ENCODE measurements around the gene KCNQ4.

The KCNQ4 gene

DNA sequence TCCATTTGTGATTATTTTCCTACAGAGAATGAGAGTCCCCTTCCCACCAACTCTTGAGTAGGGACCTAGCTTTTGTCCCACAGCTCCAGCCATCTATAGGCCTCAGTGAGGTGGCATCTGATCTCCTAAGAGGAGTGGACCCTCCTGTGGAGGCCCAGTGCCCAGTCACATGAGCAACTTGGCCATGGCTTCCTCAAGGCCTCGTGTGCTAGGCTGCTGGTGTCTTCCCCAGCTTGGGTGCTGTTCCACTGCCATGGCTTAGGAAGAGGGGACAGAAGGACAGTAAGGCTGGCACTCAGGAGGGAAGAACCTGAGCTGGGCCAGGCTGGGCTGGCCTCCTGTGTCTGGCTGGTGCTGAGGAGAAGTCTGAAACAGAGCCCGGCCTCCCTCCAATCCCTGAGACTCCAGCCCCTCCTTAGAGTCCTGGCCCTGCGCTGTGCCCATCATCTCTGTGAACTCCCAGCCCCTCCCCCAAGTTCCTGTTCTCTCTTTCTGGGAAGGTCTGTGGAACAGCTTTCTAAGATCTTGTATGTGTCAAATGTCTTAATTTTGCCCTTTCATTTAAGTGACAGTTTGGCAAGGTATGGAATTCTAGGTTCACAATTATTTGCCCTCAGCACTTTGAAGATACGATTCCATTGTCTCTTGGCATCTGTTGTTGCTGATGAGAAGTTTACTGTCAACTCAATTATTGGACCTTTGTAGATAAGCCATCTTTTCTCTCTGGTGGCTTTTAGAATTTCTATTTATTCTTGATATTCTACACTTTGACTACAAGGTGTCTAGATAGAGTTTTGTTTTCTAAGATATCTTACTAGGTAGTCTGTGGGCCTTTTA, 7.1 kb upstream of the KCNQ4 start:
- no peak for FAIRE-seq

DNA sequence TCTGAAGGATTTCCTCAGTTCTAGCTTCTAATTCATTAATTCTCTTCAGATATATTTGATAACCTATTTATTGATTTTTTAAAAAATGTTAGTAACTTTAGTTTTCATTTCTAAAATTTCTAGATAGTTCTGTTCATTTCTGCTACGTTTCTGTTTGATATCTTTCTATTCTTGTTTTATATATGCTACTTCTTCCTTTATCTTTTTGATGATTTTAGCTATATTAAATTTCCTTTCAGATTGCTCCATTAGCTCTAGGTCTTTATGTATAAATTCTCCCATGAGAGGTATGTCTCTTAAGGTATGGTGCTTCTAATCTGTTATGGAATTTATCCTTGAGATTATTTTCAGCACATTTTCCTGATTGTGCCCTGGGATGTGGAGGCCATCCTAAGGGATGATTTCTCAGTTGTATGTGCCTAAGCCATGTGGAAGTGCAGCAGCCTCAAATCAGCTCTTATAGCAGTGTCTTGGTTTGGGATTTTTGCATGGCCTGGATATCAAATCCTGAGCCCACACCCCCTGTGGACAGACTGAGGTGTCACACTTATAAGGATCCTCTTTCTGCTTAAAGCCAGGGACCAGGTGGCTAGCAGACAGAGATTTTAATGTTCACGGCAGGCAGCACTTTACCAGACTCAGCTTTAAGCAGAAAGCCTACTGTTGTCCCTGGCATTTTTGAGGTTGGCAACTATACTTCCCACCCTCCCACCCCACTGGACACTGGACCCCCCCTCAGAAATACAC, 6.2 kb upstream of the KCNQ4 start:
- DNase-seq (ENCODE audit: insufficient read length, low spot score) (no peak), FAIRE-seq (no peak)

More for the DNA sequence above, 7.1 kb upstream of the KCNQ4 start:
- no peak for DNase-seq (ENCODE audit: insufficient read length, low spot score)

DNA sequence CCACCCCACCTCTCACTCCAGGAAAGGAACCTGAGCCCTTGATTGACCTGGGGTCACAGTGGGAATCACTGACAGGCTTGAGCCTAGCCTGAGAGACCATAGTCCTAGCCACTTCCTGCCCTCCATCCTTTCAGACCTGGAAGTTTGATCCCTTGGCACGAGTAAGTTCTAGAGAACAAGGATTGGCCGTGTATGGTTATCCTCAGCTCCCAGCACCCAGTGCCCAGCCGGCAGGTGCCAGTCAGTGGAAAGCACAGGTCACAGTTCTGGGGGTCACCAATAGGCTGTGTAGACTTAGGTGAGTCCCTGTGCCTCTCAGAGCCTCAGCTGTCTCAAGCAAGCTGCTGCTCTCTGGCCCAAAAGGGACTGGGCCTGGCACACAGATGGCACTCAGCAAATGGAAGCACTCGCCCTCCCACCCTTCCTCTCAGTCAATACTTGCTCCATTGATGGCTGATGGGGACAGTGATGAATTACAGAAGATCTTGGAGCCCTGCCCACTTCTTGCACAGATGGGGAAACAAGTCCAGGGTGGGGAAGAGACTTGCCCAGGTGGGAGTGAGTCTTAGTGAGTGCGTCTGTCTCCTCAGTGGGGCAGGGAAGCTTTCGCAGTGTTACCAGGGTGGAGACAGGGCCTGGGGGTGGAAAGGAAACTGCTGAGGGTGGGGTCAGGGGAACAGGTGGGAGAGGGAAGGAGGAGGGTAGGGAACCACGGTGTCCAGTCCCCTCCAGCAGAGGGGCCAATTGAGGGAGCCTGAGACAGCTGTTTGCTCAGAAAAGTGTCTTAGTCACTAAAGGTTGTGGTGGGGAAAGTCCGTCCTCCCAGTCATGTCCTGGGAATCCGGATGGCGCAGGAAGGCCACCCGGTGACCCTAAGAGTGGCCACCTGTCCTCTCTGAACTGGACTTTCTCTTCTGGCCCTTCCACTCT, 2.6 kb upstream of the KCNQ4 start:
- FAIRE-seq (no peak), DNase-seq (ENCODE audit: insufficient read length, low spot score) (no peak)

DNA sequence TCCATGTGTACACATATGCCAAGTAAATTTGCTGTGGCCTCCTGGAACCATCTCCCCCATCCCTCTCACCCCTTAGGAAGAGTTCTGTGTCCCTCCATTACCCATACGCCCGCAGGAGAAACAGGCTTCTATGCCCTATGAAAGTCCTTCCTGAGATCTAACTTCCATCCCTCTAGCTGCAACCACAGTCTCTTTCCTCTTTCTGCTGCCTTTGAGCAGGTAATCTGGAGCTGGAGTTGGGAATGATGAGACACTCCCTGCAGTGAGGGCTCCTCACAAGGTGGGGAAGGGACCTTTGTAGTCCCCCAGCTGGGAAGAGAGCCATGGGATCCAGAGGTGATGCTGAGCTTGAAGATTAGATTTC, 2.0 kb upstream of the KCNQ4 start:
- FAIRE-seq (no peak), DNase-seq (ENCODE audit: insufficient read length, low spot score) (no peak)

DNA sequence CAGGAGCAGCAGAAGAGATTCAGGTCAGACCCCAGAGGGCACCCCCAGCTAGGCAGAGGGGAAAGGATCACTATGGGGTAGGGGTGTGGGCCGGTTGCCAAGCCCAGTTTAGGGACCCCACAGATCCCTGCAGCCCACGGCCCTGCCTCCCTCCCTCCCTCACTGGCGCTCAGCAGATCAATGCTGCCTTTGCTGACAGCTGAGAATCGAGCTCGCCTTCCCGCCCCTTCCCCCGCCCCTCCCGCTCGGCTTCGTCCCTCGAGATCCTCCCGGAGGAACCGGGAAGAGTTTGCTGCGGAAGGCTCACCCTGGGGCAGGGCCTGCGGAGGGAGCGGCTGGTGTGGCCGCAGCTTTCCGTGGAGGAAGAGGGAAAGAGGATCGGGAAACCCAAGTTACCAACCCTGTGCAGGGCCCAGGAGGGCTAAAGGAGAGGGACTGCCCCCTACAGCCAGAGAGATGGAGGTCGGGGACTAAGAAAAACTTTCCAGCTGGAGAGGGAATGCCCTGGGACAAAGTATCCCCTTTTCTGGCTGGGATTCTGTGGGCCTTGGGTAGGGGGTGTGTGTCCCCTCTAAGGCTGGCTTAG, 1.1 kb upstream of the KCNQ4 start:
- no peak for FAIRE-seq
- DNase-seq (ENCODE audit: insufficient read length, low spot score): no peak

DNA sequence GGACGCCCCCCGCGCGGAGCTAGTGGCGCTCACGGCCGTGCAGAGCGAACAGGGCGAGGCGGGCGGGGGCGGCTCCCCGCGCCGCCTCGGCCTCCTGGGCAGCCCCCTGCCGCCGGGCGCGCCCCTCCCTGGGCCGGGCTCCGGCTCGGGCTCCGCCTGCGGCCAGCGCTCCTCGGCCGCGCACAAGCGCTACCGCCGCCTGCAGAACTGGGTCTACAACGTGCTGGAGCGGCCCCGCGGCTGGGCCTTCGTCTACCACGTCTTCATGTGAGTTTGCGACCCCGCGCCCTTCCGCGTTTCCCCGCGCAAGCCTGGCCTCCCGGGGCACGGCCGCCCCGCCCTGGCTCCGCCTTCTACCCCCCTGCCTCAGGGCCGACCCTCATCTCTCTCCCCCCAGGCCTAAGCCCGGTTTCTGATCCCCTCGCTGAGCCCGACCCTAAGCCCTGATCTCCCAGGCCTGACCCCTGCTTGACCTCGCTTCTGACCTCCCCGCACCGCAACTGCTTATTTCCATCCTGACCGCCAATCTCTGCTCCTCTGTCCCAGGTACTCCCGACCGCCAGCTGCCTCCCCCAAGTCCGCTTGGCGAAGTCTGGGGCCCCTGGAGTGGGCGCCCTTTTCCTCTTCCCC, 669 bp downstream of the KCNQ4 start:
- DNase-seq (ENCODE audit: insufficient read length, low spot score) (no peak), FAIRE-seq (no peak)

DNA sequence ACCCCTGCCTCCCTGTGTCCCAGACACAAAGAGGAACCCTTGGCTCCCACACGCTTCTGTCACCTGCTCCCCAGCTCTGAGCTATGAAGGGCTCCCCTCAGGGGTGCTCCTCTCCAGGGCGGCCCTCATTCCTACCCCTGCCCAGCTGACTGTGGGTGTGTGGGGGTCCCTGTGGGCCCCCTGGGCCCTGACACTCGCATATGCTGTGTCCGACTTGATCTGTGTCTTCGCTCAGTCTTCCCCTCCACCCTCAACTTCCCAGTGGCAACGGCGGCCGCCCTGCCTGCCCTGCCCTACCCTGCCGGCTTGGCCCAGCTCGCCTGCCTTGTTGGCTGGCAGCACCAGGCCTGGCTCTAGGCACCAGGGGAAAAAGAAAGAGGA, 1.2 kb downstream of the KCNQ4 start:
- DNase-seq (ENCODE audit: insufficient read length, low spot score) (no peak), FAIRE-seq (no peak)

DNA sequence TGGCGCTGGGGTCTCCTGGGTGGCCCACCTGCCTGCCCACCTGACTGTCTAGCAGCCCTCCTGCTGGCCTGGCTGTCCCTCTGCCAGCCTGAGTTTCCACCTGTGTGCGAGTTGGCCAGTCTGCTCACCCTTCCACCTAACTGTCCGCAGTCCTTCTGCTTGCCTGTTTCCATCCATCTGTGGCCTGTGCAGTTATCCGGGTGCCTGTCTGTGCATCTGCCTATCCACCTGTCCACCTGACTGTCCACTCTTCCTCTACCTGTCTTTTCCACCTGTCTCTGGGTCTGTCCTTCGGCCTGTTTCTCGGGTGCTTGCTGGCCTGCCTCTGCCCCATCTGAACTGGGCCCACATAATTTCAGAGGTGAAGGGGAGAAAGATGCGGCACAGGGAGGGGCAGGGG, 1.9 kb downstream of the KCNQ4 start:
- no peak for FAIRE-seq
- no peak for DNase-seq (ENCODE audit: insufficient read length, low spot score)

DNA sequence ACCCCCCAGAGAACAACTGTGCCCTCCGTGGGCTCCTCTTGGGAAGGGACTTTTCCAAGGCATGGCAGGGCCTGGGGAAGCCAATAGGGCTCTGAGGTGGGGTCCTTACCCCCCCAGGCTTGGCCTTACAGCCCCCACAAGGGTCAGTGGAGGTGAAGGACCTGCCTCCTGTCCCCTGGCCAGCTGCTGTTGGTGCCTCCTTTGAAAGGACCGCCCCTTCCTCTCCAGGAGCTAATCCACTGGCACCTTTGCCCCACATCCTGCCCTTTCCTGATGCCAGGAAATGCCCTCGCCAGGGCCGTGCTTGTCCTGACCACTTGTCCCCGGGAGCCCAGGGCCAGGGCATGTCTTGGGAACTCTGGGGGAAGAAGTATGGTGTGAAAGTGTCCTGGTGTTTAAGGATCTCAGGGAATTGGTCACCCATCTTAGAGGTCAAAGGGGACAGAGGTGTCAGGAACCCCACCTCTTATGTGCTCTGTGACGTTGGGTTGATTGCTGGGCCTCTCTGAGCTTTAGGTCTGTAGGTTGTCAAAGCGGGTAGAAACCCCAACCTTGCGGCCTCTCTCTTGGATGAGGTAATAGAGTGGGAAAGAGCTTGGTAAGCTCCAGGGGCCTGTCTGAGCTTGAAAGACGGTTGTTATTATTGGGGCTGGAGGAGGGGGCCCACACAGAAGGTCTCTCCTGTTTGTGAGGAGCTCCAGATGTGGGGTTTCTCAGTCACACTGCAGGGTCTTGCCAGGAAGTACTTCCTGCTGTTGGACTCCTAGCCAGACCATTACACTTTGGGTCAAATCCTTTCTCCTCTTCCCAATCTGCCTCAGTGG, 2.8 kb downstream of the KCNQ4 start:
- DNase-seq (ENCODE audit: insufficient read length, low spot score) (no peak), FAIRE-seq (no peak)

DNA sequence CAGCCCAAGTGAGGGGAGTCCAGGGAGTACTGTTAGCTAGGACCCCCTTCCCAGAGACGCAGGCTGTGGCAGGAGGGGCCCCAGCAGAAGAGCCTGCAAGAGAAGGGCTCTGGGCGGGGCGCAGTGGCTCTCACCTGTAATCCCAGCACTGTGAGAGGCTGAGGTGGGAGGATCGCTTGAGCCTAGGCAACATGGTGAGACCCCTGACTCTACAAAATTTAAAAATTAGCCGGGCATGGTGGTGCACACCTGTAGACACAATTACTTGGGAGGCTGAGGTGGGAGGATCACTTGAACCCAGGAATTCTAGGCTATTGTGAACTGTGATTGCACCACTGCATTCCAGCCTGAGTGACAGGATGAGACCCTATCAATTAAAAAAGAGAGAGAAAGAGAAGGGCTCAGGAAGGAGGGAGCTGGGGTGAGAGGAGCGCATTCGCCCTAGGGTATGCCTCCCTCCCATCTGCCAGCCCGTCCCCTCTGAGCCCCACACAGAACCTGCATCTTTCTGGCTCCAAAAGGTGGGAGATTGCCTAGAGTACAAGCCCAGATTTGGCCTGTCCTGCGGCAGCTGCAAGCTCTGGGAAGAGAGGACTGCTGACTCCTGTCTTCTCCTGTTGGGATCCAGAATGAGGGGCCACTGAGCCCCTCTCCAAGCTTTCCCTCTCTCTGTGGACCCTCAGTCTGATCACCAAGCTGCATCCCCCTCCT, 3.6 kb downstream of the KCNQ4 start:
- DNase-seq (ENCODE audit: insufficient read length, low spot score) (no peak), FAIRE-seq (no peak)

DNA sequence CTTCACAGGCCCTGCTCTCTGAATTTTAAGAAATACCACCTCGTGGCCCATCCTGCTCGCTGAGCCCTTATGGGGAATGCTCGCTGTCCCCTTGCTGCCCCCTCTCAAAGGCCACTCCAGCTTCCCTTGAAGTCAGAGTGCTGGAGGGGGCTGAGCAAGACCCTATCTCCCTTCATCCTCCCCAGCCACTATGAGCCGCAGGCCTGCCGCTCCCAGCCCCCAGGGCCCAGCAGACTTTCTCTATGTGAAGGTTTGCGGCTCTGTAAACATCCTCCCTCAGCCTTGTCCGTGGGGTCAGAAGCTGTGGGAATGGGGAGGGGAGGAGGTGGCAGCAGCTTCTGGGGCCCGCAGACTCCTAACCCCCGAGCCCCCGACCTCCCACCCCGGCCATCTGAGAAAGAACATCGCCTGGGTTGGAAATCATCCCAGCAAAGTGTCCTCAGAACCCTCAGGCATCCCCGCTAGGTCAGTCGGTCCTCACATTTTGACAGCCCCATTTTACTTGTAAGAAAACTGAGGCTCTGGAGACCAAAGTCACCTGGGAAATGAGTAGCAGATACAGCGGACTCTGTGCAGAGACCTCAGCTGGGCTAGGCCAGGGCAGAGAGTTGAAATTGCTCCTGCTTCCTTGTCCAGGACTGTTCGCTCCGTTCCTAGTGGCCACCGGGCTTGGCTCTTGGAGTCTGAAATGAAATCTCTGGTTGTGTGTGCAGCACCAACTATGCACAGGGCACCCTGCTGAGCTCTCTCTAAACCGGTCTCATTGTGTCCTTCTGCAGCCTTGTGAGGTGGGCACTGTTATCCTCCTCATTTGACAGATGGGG, 4.4 kb downstream of the KCNQ4 start:
- FAIRE-seq: no peak
- DNase-seq (ENCODE audit: insufficient read length, low spot score): no peak

DNA sequence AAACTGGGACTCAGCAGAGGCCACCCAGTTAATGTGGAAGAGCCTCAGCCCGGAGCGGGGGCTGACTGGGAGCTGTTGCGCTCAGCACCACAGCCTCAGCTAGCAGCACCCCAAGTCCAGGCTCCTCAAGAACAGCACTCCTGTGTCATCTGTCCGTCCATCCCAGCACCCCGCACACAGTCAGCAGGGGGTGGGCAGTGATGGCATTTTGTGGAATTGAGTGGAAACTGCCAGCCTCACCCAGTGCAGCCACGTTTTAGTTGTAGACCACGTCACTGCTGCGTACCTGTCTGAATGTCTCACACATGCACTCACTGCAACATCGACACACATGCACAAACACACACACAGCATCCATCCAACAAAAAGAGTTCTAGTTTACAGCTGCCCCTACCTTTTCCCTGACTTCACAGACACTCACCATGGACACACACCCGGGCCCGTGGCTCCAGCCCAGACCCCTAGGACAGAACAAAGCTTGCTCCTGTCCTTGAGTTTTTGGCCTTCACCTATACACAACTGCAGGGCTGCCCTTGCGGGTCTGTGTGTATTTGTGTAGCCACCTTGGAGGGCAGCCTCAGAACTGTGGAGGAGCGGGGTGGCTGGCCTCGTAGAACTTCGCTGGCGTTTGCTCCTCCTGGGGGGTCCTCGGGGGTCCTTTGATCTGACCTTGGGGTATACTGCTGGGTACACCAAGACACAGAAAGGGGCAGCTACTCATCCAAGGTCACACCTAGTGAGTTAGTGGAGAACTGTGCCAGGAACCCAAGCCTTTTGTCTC, 5.2 kb downstream of the KCNQ4 start:
- no peak for FAIRE-seq
- DNase-seq (ENCODE audit: insufficient read length, low spot score): no peak

DNA sequence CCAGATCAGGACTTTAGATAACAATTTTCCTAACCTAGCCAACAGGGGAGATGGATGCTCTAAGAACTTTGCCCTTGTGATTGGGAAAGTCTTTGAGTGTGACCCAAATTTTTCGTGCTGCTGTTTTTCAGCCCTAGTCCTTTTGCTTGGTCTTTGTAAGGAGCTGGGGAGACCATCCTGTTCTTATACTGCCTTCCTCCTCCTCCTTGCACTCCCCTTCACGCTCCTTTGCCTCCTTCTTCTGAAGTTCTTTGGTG, 5.7 kb downstream of the KCNQ4 start:
- FAIRE-seq: no peak
- no peak for DNase-seq (ENCODE audit: insufficient read length, low spot score)

DNA sequence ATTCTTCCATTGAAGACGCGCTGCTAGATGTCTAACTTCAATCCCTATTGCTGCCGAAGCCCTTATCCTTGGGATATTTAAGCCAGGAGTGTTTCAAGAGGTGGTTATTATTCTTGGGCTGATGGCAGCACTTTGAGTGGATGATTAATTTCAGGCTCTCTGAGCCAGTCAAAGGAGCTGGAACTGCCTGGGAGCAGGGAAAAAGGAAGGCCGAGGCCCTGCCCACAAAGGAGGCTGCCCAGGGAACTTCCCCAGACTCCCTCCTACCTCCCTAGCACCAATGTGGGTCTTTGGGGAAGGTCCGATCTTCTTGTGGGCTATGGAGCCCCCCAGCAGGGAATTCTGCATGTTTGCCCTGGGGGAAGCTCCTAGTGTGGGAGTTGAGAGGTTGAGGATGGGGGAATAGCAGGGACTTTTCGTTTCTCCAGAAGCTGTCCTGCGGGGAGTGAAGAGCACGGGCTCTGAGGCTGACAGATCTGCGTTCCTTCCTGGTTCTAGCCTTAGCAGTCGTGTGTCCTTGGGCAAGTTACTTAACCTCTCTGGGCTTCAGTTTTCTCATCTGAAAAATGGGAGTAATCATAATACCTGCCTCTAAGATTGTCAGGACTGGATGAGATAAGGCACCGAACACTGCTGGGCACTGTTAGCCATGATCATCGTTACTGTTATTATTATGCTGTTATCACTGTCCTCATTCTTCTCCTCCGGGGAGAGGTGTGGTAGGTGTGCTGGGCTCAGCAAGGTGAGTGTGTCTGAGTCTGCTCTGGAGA, 6.3 kb downstream of the KCNQ4 start:
- FAIRE-seq (no peak), DNase-seq (ENCODE audit: insufficient read length, low spot score) (no peak)

DNA sequence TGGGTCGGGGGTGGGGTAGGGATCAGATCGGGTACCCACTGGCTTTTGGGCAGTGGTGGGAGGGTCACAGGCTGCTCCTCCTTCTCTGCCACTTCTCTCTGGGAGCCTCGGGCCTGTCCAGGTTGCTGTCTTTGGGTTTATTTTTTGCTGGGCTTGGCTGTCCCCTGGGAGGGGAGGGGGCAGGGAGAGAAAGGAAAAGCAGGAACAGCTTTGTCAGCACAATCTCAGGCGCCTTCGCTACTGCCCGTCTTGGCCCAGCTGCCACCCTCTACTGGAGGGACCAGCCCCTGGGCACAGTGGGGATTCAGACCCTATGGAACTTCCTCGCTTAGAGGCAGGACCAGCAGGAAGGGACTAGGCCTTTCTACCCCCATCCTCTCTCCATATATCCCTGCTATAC, 8.4 kb downstream of the KCNQ4 start:
- FAIRE-seq (no peak), DNase-seq (ENCODE audit: insufficient read length, low spot score) (no peak)

DNA sequence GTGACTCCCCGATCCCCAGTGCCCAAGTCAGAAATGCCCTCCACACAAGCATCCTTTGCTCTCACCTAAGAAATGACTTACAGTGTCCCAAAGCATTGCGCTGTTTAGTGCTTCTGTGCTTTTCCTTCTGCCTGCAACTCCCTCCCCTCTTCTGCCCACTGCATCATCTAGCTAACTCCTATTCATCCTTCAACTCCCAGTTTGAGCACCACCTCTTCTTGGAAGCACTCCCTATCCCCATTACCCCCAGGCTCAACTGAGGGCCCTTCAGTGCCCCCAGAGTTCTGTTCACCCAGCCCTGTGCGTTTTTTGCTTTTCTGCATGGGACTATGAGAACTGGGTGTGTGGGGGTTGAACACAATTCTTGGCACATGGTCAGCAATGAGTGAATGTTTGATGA, 10.0 kb downstream of the KCNQ4 start:
- FAIRE-seq: no peak
- DNase-seq (ENCODE audit: insufficient read length, low spot score): no peak

DNA sequence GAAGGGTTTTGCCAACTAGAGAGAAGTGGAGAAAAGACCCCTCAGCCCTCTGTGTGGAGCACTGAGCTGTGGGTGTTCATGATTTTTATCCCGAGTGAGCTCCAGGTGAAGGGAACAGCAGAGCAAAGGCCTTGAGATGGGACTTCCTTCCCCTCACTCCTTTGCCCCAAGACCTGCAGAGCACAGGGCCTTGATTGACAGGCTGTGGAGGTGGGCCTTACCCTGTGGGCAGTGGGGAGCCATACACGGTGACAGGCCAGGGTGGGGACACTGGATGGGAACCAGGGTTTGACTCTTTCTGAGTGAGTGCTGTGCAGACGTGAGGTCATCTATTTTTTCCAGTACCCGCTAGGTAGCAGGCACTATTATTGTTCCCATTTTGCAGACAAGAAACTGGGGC, 10.5 kb downstream of the KCNQ4 start:
- DNase-seq (ENCODE audit: insufficient read length, low spot score) (no peak), FAIRE-seq (no peak)

All from GM19239 (cell line).